Nephron progenitor cell (in vitro differentiated cells): Measurements from ENCODE around the gene ADAMTS19.
"Not testable (repeated sequence)": the region's sequence is repeated elsewhere in the genome, so short reads cannot be mapped to it uniquely, and the experiment has no call there.

Experiments
- DNase-seq: peaks from one replicate; pipeline ENCODE4 v3.0.0; 2021
- H3K27ac Mint-ChIP-seq: 2 replicates; pipeline ENCODE4 v1.8.0; 2021; ENCODE audit warnings: mild to moderate bottlenecking, moderate library complexity, mixed read lengths
- H3K27me3 Mint-ChIP-seq: 2 replicates; pipeline ENCODE4 v1.8.0; 2021; ENCODE audit warnings: mild to moderate bottlenecking, low read depth, mixed read lengths; ENCODE audit not compliant: poor library complexity
- H3K36me3 Mint-ChIP-seq: 2 replicates; pipeline ENCODE4 v1.8.0; 2021; ENCODE audit warnings: low read depth, mixed read lengths
- H3K4me1 Mint-ChIP-seq: 2 replicates; pipeline ENCODE4 v1.8.0; 2021; ENCODE audit warnings: mixed read lengths
- H3K4me3 Mint-ChIP-seq: 2 replicates; pipeline ENCODE4 v1.8.0; 2021; ENCODE audit warnings: mild to moderate bottlenecking, moderate library complexity, mixed read lengths
- H3K9me3 Mint-ChIP-seq: 2 replicates; pipeline ENCODE4 v1.8.0; 2021; ENCODE audit warnings: mild to moderate bottlenecking, moderate library complexity, mixed read lengths
- TF ChIP-seq, protein P1 (sequence below): fragments of 200-600 bp; sonication (generic); IDR thresholded peaks from 2 replicates; pipeline ENCODE4 v1.5.0; 2021; ENCODE audit warnings: antibody characterized with exemption

ADAMTS19 gene

DNA sequence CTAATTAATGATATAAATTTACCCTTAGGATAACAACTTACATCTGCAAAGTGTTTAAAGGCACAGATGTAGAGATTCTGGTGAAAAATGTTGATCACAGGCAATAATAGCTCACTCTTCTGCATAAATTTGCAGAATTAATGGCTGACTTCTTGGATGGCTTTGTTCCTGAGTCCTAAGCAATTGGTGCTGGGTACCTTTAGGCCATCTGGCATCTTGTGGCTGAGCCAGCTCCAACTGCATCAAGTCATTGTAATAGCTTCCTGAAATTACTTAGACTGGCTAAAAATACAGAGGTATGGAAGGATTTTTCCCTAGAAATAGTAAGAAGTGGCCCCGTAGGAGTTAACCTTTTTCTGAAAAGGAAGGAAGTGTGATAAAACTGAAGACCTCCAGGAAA, 169.5 kb downstream of the ADAMTS19 start:
- Mint-ChIP-seq H3K9me3 (peaks cover 7% of the 10 kb centered on the region), H3K27ac (no peak overlapping the region), H3K36me3 (peaks cover 37% of the 10 kb centered on the region), H3K4me1 (no peaks in the 10 kb centered on the region), H3K4me3 (no peak overlapping the region), H3K27me3 (no peaks in the 10 kb centered on the region)
- TF ChIP-seq, protein P1, sequence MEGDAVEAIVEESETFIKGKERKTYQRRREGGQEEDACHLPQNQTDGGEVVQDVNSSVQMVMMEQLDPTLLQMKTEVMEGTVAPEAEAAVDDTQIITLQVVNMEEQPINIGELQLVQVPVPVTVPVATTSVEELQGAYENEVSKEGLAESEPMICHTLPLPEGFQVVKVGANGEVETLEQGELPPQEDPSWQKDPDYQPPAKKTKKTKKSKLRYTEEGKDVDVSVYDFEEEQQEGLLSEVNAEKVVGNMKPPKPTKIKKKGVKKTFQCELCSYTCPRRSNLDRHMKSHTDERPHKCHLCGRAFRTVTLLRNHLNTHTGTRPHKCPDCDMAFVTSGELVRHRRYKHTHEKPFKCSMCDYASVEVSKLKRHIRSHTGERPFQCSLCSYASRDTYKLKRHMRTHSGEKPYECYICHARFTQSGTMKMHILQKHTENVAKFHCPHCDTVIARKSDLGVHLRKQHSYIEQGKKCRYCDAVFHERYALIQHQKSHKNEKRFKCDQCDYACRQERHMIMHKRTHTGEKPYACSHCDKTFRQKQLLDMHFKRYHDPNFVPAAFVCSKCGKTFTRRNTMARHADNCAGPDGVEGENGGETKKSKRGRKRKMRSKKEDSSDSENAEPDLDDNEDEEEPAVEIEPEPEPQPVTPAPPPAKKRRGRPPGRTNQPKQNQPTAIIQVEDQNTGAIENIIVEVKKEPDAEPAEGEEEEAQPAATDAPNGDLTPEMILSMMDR: no peak
- no peak for DNase-seq

GRCh38 chr5:129630101-129630500, 170.0 kb downstream of the ADAMTS19 start:
- Mint-ChIP-seq H3K27ac (no peak overlapping the region), H3K27me3 (no peaks in the 10 kb centered on the region), H3K4me1 (no peaks in the 10 kb centered on the region), H3K9me3 (peaks cover 7% of the 10 kb centered on the region), H3K4me3 (no peak overlapping the region), H3K36me3 (peaks cover 32% of the 10 kb centered on the region)
- TF ChIP-seq, protein P1: no peak
- no peak for DNase-seq

DNA sequence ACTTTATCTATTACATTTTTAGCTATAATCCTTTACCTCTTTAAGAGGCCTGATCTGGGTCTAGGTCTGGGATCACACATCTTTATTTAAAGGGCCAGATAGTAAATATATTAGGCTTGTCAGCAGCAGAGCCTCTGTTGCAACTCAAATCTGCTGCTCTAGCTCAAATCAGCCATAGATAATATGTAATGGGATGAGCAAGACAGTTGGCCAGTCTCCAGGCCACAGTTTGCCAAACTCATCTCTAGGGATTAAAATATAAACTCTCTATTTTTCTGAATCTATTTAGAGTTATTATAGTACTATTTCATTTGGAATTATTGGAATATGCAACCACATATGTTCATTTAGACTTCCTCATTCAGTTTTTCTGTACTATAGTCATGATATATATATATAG, 171.9 kb downstream of the ADAMTS19 start:
- peaks cover 28% of the 10 kb centered on the region for H3K36me3 Mint-ChIP-seq
- no peak overlapping the region for H3K4me3 Mint-ChIP-seq
- no peaks in the 10 kb centered on the region for H3K4me1 Mint-ChIP-seq
- peaks cover 7% of the 10 kb centered on the region for H3K9me3 Mint-ChIP-seq
- no peak overlapping the region for H3K27ac Mint-ChIP-seq
- no peaks in the 10 kb centered on the region for H3K27me3 Mint-ChIP-seq
- DNase-seq: no peak
- TF ChIP-seq, protein P1: no peak

DNA sequence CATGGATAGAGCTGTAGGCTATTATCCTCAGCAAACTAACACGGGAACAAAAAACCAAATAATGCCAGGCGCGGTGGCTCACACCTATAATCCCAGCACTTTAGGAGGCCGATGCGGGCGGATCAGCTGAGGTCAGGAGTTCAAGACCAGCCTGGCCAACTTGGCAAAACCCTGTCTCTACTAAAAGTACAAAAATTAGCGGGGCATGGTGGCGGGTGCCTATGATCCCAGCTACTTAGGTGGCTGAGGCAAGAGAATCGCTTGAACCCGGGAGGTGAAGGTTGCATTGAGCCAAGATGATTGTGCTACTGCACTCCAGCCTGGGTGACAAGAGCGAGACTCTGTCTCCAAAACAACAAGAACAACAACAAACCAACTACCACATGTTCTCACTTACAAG, 177.4 kb downstream of the ADAMTS19 start:
- H3K36me3 Mint-ChIP-seq: peaks cover 16% of the 10 kb centered on the region
- DNase-seq, H3K27ac Mint-ChIP-seq, H3K4me3 Mint-ChIP-seq, H3K27me3 Mint-ChIP-seq, H3K9me3 Mint-ChIP-seq, H3K4me1 Mint-ChIP-seq: not testable (repeated sequence)

- TF ChIP-seq, protein P1: no peak
- Mint-ChIP-seq H3K36me3 (no peaks in the 10 kb centered on the region), H3K4me1 (no peaks in the 10 kb centered on the region), H3K9me3 (no peaks in the 10 kb centered on the region), H3K27ac (peak overlapping the region; percentile 54), H3K27me3 (no peaks in the 10 kb centered on the region), H3K4me3 (no peak overlapping the region)
- no peak for DNase-seq
These were observed 179.2 kb downstream of the ADAMTS19 start for GRCh38 chr5:129639331-129639730.

DNA sequence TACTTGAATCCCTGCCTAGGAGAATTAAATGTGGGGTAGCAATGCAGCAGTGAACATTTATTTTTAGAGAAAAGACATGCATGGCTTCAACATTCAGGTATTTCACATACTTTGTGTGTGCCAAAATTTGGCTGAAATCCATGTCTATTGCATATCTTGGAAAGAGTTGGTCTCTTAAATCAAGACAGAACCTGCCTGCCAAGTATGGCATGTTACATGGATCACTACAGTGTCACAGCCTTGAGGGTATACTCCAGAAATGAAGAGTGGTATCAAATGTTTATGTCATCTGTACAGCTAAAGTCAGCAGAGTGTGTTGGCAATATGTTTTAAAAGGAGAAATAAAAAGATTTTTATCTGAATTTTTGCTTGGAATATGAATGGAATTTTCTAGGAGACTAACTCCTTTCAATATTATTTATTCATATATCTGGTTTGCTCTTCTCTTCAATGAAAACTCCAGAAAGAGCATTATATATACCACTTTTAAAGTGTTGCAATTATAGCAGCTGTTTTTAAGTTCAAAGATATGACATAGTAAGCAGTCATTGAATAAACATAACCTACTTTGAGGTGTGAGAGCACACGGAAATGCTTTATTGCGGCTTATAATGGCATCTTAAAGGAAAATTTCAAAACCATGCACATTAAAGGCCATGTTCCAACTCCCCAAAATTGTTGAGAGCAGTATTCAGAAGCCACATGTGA, 192.4 kb downstream of the ADAMTS19 start:
- H3K9me3 Mint-ChIP-seq: no peaks in the 10 kb centered on the region
- TF ChIP-seq, protein P1: no peak
- no peaks in the 10 kb centered on the region for H3K27me3 Mint-ChIP-seq
- H3K4me1 Mint-ChIP-seq: no peaks in the 10 kb centered on the region
- no peak overlapping the region for H3K4me3 Mint-ChIP-seq
- no peak for DNase-seq
- H3K36me3 Mint-ChIP-seq: peaks cover 9% of the 10 kb centered on the region
- no peak overlapping the region for H3K27ac Mint-ChIP-seq
